Chondrocyte (in vitro differentiated cells): ENCODE data around the gene C1QTNF12. TPM values are rescaled to one million over a fixed set of nuclear protein-coding genes. Genes with fewer than 3 reads are reported as not detected.
A peak's percentile ranks its signal among the peaks of the same experiment; 100 is the strongest.

Experiments used
- DNase-seq: peaks from one replicate; pipeline ENCODE4 v3.0.0; 2021; ENCODE audit warnings: mixed read lengths, low spot score
- H3K27ac Mint-ChIP-seq: one replicate; pipeline ENCODE4 v1.8.0; 2021; ENCODE audit warnings: mild to moderate bottlenecking, moderate library complexity, mixed read lengths; ENCODE audit not compliant: unreplicated experiment
- H3K27me3 Mint-ChIP-seq: 2 replicates; pipeline ENCODE4 v1.8.0; 2021; ENCODE audit warnings: low read depth, mixed read lengths
- H3K36me3 Mint-ChIP-seq: 2 replicates; pipeline ENCODE4 v1.8.0; 2021; ENCODE audit warnings: low read depth, mixed read lengths
- H3K4me1 Mint-ChIP-seq: 2 replicates; pipeline ENCODE4 v1.8.0; 2021; ENCODE audit warnings: low read depth, mild to moderate bottlenecking, mixed read lengths
- H3K4me3 Mint-ChIP-seq: one replicate; pipeline ENCODE4 v1.8.0; 2021; ENCODE audit warnings: mild to moderate bottlenecking, moderate library complexity, mixed read lengths; ENCODE audit not compliant: unreplicated experiment
- H3K9me3 Mint-ChIP-seq: 2 replicates; pipeline ENCODE4 v1.8.0; 2021; ENCODE audit warnings: low read depth, mixed read lengths
- total RNA-seq: library from RNA; stranded (reverse); gene quantifications from 3 replicates; pipeline ENCODE4 v1.2.1, GENCODE V29; 2021
- TF ChIP-seq, protein P1 (sequence below): fragments of 200-600 bp; sonication (generic); IDR thresholded peaks from 2 replicates; pipeline ENCODE4 v1.5.0; 2021; ENCODE audit warnings: antibody characterized with exemption, mild to moderate bottlenecking, moderate library complexity

Gene C1QTNF12
- total RNA-seq, 1 donor from 2014 or later = 1.3 TPM

DNA sequence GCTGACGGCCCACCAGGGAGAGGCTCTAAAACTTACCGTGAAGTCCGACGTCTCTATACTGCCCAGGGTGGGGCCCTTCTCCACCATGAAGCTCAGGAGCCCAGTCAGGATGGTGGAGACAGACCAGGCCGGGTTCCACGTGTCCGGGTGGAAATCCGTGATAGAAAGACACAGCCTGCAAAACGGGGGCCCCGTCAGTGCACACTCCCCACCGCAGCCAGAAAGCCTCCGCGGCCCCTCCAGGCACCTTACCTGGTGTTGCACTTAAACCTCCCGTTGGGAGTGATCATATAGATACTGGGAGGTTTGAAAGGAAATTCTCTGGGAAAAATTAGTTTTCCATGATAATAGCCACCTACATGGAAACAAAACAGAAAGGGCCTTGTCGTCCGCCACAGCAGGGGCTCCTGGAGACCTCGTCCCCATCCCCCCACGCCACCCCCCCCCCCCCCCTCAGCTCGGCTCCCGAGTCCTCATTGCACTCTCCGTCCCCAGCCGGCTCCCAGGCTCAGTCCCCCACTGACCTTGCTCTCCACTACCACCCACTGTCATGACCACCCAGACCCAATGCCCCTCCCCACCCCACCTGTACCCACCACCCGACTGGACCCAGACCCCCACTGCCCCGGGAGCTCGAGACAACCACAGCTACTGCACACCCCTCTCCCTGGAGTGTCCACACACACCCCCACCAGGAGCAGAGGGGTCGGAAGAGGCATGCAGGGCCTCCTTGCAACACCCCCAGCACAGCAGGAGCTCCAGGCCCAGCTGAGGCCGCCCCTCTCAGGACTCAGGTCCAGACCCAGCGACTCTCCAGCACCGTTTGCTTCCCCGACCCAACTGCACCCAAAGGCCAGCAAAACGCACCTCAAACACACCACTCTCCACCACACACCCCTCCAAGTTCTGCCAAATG is 10.7 kb upstream of the C1QTNF12 start:
- H3K27ac Mint-ChIP-seq = peak overlapping the region; percentile 50
- H3K36me3 Mint-ChIP-seq = peaks cover 27% of the 10 kb centered on the region

DNA sequence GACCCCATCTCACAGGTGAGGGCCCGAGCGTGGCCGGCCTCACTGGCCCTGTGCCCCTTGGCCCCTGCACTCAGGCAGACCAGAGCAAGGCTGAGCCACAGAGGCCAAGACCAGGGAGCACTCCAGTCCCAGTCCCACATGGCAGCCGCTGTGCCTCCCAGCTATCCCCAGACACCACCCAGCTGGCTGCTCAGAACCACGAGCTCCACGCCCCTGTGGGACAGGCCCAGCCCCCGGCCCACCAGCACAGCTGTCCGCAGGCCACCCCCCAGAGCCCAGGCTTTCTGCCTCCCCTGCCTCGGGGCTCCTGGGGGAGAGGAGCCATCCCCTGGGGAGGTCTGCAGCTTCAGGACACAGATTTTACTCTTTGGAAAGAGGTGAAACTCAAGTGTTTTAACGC is 9.1 kb upstream of the C1QTNF12 start:
- H3K27ac Mint-ChIP-seq = no peak overlapping the region
- TF ChIP-seq, protein P1, sequence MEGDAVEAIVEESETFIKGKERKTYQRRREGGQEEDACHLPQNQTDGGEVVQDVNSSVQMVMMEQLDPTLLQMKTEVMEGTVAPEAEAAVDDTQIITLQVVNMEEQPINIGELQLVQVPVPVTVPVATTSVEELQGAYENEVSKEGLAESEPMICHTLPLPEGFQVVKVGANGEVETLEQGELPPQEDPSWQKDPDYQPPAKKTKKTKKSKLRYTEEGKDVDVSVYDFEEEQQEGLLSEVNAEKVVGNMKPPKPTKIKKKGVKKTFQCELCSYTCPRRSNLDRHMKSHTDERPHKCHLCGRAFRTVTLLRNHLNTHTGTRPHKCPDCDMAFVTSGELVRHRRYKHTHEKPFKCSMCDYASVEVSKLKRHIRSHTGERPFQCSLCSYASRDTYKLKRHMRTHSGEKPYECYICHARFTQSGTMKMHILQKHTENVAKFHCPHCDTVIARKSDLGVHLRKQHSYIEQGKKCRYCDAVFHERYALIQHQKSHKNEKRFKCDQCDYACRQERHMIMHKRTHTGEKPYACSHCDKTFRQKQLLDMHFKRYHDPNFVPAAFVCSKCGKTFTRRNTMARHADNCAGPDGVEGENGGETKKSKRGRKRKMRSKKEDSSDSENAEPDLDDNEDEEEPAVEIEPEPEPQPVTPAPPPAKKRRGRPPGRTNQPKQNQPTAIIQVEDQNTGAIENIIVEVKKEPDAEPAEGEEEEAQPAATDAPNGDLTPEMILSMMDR = no peak
- no peaks in the 10 kb centered on the region for H3K9me3 Mint-ChIP-seq
- H3K27me3 Mint-ChIP-seq = no peaks in the 10 kb centered on the region
- no peak overlapping the region for H3K4me3 Mint-ChIP-seq
- DNase-seq = no peak
- peaks cover 3% of the 10 kb centered on the region for H3K4me1 Mint-ChIP-seq
- H3K36me3 Mint-ChIP-seq = peaks cover 22% of the 10 kb centered on the region

More for the DNA sequence above, 10.7 kb upstream of the C1QTNF12 start:
- Mint-ChIP-seq H3K9me3 (no peaks in the 10 kb centered on the region), H3K27me3 (no peaks in the 10 kb centered on the region), H3K4me1 (peaks cover 5% of the 10 kb centered on the region), H3K4me3 (no peak overlapping the region)
- TF ChIP-seq, protein P1 = no peak
- no peak for DNase-seq

DNA sequence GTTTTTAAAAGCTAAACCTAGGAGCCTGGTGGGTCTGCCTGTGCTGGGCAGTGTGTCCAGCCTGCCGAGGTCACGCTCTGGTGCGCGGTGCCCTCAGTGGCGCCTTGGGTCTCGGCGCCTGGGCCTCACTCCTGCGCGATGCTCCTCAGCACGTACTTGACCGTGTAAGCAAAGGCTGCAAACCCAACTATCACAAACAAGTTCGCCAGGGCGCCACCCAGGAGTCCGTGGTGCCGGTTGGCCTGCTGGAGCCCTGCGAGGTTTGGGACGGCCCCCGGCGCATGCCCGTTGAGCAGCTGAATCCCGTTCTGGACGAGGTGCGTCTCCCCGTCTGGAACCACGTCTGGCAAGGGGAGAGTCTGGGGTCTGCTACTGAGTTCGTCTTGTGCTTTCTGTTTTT is 8.6 kb upstream of the C1QTNF12 start:
- Mint-ChIP-seq H3K4me3 (no peak overlapping the region), H3K4me1 (peaks cover 3% of the 10 kb centered on the region), H3K27me3 (no peaks in the 10 kb centered on the region), H3K9me3 (no peaks in the 10 kb centered on the region), H3K36me3 (peaks cover 22% of the 10 kb centered on the region), H3K27ac (no peak overlapping the region)
- no peak for DNase-seq
- TF ChIP-seq, protein P1 = no peak

DNA sequence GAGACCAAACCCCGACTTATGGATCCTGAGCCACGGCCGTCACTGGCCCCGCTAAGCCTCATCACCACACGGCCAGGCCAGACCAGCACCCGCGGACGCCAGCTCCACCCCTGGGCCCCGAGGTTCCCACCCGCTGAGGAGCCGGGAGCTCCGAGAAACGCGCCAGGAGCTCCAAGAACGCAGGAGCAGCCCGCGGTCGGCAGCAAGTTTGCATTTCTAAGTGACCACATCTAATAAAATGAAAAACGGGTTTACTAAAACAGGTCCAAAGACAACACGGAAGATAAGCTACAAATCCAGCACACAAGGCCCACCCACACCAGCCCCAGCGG is 8.1 kb upstream of the C1QTNF12 start:
- no peak overlapping the region for H3K27ac Mint-ChIP-seq
- H3K9me3 Mint-ChIP-seq = no peaks in the 10 kb centered on the region
- no peaks in the 10 kb centered on the region for H3K27me3 Mint-ChIP-seq
- H3K4me1 Mint-ChIP-seq = peaks cover 3% of the 10 kb centered on the region
- TF ChIP-seq, protein P1 = no peak
- H3K4me3 Mint-ChIP-seq = no peak overlapping the region
- H3K36me3 Mint-ChIP-seq = peaks cover 18% of the 10 kb centered on the region
- no peak for DNase-seq

DNA sequence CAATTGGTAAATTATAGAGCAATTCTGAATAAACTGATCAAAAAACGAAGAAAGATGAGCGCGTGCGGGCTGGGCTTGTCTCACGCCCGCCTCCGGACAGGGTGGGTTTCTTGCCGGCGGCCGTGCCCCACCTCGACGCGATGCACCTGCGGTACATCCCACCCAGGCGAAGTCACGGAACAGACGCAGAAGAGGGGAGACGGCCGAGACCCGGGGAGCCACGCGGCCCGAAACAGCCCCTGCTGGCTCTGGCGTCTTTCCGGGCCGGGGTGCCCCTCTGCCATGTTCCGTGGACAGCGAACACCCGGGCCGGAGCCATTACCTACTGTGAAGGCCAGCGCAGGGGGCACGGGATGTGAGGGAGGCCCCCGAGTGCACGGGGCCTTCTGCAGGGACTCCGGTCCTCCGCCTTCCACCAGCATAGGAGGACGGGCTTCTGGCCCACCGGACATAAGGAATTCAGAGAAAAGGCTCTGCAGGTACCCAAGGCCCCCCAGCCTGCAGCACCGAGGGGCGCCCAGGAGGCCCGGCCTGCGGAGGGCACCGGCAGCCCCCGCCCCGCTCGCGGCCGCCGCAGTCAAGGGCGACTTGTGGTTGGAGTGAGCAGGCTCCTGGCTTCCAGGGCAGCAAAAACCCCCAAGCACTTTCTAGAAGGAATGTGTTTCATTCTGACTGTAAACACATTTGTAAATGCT is 7.6 kb upstream of the C1QTNF12 start:
- Mint-ChIP-seq H3K9me3 (no peaks in the 10 kb centered on the region), H3K27me3 (no peaks in the 10 kb centered on the region), H3K27ac (no peak overlapping the region), H3K36me3 (peaks cover 15% of the 10 kb centered on the region), H3K4me3 (no peak overlapping the region), H3K4me1 (peaks cover 3% of the 10 kb centered on the region)
- DNase-seq = no peak
- TF ChIP-seq, protein P1 = no peak
